ENCODE measurements around the gene S100G.

The S100G gene

DNA sequence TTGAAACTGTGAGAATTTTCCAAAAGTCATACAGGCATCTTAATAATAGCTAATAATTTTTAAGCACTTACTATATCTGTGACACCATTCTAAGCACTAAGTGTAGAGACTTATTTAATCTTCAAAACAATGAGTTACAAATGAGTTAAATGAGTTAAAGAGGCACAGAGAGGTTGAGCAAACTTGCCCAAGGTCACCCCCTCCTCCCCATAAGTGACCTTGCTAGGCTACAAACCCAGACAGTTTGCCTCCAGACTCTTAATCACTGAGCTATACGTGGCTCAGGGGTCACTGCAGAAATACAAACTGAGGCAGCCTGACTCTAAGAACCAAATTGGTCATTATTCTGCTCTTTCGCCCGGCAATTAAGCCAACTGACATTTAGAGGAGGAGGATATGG, 47.0 kb downstream of the S100G start:
- no peaks in the 10 kb centered on the region for H3K9me3 ChIP-seq (ENCODE audit: insufficient read depth, low read length, severe bottlenecking)
- peaks cover 26% of the 10 kb centered on the region for H3K36me3 ChIP-seq (ENCODE audit: insufficient read depth, low read length)
- no peak overlapping the region for H3K4me2 ChIP-seq (ENCODE audit: insufficient read depth, low read length)
- TF ChIP-seq CTCF (IDR thresholded peaks at IDR 0.05; ENCODE audit: borderline replicate concordance, extremely low read depth, low read length, poor library complexity, severe bottlenecking) = no peak
- TF ChIP-seq EZH2 (IDR thresholded peaks at IDR 0.05; ENCODE audit: borderline replicate concordance, low read depth, low read length, severe bottlenecking) = no peak
- no peak for ATAC-seq (ENCODE audit: insufficient read depth, low read depth)
- H3K4me1 ChIP-seq (ENCODE audit: insufficient read depth, low read length) = no peaks in the 10 kb centered on the region
- no peaks in the 10 kb centered on the region for H4K20me1 ChIP-seq (ENCODE audit: insufficient read depth, low read length)
- H3K4me3 ChIP-seq (ENCODE audit: low read depth in 1 of 2, low read length in 2 of 2) = no peak overlapping the region
- no peak overlapping the region for H3K27ac ChIP-seq (ENCODE audit: low read length)
- H2AFZ ChIP-seq (ENCODE audit: low read depth, low read length) = no peak overlapping the region
- H3K79me2 ChIP-seq (ENCODE audit: insufficient read depth, low read length) = no peaks in the 10 kb centered on the region
- H3K27me3 ChIP-seq (ENCODE audit: insufficient read depth, low read length, poor library complexity) = no peaks in the 10 kb centered on the region
- no peak for DNase-seq
- H3K9ac ChIP-seq (ENCODE audit: low read depth, low read length) = no peak overlapping the region

- Histone ChIP-seq H3K27ac (ENCODE audit: low read length) (no peak overlapping the region), H3K4me2 (ENCODE audit: insufficient read depth, low read length) (no peak overlapping the region), H3K79me2 (ENCODE audit: insufficient read depth, low read length) (no peaks in the 10 kb centered on the region), H3K27me3 (ENCODE audit: insufficient read depth, low read length, poor library complexity) (no peaks in the 10 kb centered on the region), H3K9me3 (ENCODE audit: insufficient read depth, low read length, severe bottlenecking) (no peaks in the 10 kb centered on the region), H4K20me1 (ENCODE audit: insufficient read depth, low read length) (no peaks in the 10 kb centered on the region), H2AFZ (ENCODE audit: low read depth, low read length) (no peak overlapping the region), H3K4me1 (ENCODE audit: insufficient read depth, low read length) (no peaks in the 10 kb centered on the region), H3K36me3 (ENCODE audit: insufficient read depth, low read length) (peaks cover 13% of the 10 kb centered on the region), H3K9ac (ENCODE audit: low read depth, low read length) (no peak overlapping the region), H3K4me3 (ENCODE audit: low read depth in 1 of 2, low read length in 2 of 2) (no peak overlapping the region)
- ATAC-seq (ENCODE audit: insufficient read depth, low read depth) (no peak), DNase-seq (no peak)
- TF ChIP-seq EZH2 (IDR thresholded peaks at IDR 0.05; ENCODE audit: borderline replicate concordance, low read depth, low read length, severe bottlenecking) = no peak
- no peak for TF ChIP-seq CTCF (IDR thresholded peaks at IDR 0.05; ENCODE audit: borderline replicate concordance, extremely low read depth, low read length, poor library complexity, severe bottlenecking)
Observed at GRCh38 chrX:16699389-16699788, 49.4 kb downstream of the S100G start.

GRCh38 chrX:16700734-16701133, 50.8 kb downstream of the S100G start:
- Histone ChIP-seq H3K79me2 (ENCODE audit: insufficient read depth, low read length) (no peaks in the 10 kb centered on the region), H3K9ac (ENCODE audit: low read depth, low read length) (no peak overlapping the region), H3K4me2 (ENCODE audit: insufficient read depth, low read length) (no peak overlapping the region), H2AFZ (ENCODE audit: low read depth, low read length) (no peak overlapping the region), H3K27me3 (ENCODE audit: insufficient read depth, low read length, poor library complexity) (no peaks in the 10 kb centered on the region), H3K4me3 (ENCODE audit: low read depth in 1 of 2, low read length in 2 of 2) (no peak overlapping the region), H3K36me3 (ENCODE audit: insufficient read depth, low read length) (peaks cover 8% of the 10 kb centered on the region), H3K9me3 (ENCODE audit: insufficient read depth, low read length, severe bottlenecking) (no peaks in the 10 kb centered on the region), H3K4me1 (ENCODE audit: insufficient read depth, low read length) (no peaks in the 10 kb centered on the region), H3K27ac (ENCODE audit: low read length) (no peak overlapping the region), H4K20me1 (ENCODE audit: insufficient read depth, low read length) (no peaks in the 10 kb centered on the region)
- DNase-seq = no peak
- TF ChIP-seq CTCF (IDR thresholded peaks at IDR 0.05; ENCODE audit: borderline replicate concordance, extremely low read depth, low read length, poor library complexity, severe bottlenecking) (no peak), EZH2 (IDR thresholded peaks at IDR 0.05; ENCODE audit: borderline replicate concordance, low read depth, low read length, severe bottlenecking) (no peak)
- no peak for ATAC-seq (ENCODE audit: insufficient read depth, low read depth)

All from DND-41 (cell line).